OCI-LY3 (cell line): ENCODE results near the gene CACNA2D1.

ENCODE experiments used
- CTCF ChIP-seq: fragments of 200-600, 300-600 bp; sonication (generic); IDR thresholded peaks from 2 replicates; pipeline ENCODE4 v1.5.1; 2014; ENCODE audit warnings: antibody characterized with exemption, low read length, low read depth
- EZH2phosphoT487 ChIP-seq: fragments of 200-600 bp; shearing (Covaris generic); IDR thresholded peaks from 2 replicates; pipeline ENCODE4 v1.6.1; 2018; ENCODE audit warnings: antibody characterized with exemption, mixed run types, low read depth

- TF ChIP-seq CTCF = no peak
- TF ChIP-seq EZH2phosphoT487 = no peak
Measured at GRCh38 chr7:82472966-82473365, 29.4 kb upstream of the CACNA2D1 start.
